RWPE1 (cell line): ENCODE measurements around the gene SORL1.

ENCODE experiments used
- CTCF ChIA-PET: fragments of 350-600 bp; sonication (Branson Sonifier 250); formaldehyde crosslinking; extraction: SDS; loops from one replicate; lab custom pipeline; 2021; lab: Yijun Ruan, JAX
- POLR2A ChIA-PET: fragments of 400-600 bp; formaldehyde crosslinking; extraction: SDS; loops from one replicate; lab custom pipeline; 2020; ENCODE audit warnings: antibody characterized with exemption; ENCODE audit not compliant: low non-redundant PET; lab: Yijun Ruan, JAX
- DNase-seq: peaks from one replicate; pipeline ENCODE4 v3.0.0; 2012; ENCODE audit warnings: low spot score
- H3K27ac ChIP-seq: fragments of 450-650 bp; 2 replicates; pipeline ENCODE4 v1.5.1; 2017
- TF ChIP-seq, protein P1 (sequence below): fragments of 450-650 bp; conservative IDR thresholded peaks from 2 replicates; pipeline ENCODE4 v1.5.1; 2017; ENCODE audit warnings: low read depth, mild to moderate bottlenecking

SORL1 gene

DNA sequence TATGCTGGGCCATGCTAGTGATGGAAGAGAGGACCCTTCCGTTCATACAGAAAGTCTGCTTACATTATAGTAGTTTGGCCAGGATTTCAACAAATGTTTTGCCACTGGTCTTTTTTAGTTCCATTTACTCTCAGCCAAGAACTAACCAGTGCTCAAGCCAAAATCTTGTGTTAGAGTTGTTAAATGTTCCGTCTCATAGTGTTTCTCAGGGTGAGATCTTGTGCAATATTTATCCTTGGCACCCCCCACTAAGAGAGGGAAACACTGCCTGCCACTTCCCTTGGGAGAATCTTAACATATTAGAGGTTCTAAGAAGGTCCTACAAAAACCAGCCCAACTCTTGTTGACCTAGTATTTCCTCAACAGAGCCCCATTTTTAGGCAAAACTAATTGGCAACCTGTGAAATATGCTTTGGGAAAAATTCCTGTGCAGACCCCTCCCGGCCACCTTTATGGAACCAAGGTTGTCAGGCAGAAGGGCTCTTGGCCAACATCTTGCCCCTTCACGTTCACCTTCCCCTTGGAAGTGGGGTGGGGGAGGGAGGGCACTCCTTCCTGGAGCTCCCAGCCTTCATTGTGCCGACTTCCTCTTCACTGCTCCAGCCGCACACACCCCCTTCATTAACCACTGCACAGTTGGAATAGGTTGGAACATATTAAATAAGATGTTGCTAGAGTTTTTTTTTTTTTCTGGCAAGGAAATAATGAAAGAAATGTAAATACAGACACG lies 173.8 kb downstream of the SORL1 start:
- H3K27ac ChIP-seq = peak overlapping the region; percentile 43
- CTCF ChIA-PET = no interaction called here
- TF ChIP-seq, protein P1, sequence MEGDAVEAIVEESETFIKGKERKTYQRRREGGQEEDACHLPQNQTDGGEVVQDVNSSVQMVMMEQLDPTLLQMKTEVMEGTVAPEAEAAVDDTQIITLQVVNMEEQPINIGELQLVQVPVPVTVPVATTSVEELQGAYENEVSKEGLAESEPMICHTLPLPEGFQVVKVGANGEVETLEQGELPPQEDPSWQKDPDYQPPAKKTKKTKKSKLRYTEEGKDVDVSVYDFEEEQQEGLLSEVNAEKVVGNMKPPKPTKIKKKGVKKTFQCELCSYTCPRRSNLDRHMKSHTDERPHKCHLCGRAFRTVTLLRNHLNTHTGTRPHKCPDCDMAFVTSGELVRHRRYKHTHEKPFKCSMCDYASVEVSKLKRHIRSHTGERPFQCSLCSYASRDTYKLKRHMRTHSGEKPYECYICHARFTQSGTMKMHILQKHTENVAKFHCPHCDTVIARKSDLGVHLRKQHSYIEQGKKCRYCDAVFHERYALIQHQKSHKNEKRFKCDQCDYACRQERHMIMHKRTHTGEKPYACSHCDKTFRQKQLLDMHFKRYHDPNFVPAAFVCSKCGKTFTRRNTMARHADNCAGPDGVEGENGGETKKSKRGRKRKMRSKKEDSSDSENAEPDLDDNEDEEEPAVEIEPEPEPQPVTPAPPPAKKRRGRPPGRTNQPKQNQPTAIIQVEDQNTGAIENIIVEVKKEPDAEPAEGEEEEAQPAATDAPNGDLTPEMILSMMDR = no peak
- POLR2A ChIA-PET = no interaction called here
- DNase-seq = no peak

DNA sequence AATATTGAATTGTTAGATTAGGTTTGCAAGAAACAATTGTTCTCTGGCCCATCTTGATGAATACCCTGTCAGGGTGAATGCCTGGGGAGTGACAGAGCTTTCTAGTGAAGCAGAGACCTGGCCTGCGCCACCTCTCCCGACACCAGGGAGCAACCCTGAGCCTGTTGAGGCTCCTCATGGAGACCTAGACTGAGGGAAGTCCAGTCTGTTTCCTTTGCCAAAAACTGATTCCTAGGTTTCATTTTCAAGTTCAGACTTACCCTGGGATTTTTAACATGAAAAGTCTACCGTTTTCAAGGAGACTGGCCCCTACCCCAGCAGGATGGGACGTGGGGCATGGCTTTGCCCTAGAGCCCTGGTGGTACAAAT lies 174.4 kb downstream of the SORL1 start:
- DNase-seq = no peak
- peak overlapping the region; percentile 43 for H3K27ac ChIP-seq
- TF ChIP-seq, protein P1 = no peak
- ChIA-PET POLR2A (no interaction called here), CTCF (interaction anchor here (0.6 kb wide), 1 partner anchor 174 kb away, joined by 4 read pairs; the partner anchor contains the start of gene SORL1-AS1)

DNA sequence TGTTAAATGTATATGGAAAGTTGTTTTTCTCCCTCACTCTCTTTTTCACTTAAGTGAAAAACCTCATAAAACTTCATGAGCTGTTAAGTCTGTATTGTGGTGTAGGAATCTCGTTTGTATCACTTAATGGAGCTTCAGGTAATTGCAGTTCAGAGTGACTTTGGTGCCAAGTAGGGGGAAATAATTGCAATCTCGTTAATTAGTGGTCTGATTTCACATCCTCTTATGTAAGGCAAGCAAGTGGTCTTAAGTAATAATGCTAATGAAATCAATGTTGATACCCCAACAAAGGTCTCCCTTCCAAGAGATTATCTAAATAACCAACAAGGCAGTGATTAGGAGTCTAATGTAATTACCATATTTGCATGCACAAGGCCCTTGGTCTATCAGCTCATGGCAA lies 174.9 kb downstream of the SORL1 start:
- no peak overlapping the region for H3K27ac ChIP-seq
- DNase-seq = no peak
- ChIA-PET POLR2A (no interaction called here), CTCF (interaction anchor here (0.6 to 1.0 kb wide), 3 partner anchors 10 to 206 kb away, joined by 3 to 4 read pairs (median 4); partner anchors contain the start of gene SORL1-AS1)
- TF ChIP-seq, protein P1 = no peak

DNA sequence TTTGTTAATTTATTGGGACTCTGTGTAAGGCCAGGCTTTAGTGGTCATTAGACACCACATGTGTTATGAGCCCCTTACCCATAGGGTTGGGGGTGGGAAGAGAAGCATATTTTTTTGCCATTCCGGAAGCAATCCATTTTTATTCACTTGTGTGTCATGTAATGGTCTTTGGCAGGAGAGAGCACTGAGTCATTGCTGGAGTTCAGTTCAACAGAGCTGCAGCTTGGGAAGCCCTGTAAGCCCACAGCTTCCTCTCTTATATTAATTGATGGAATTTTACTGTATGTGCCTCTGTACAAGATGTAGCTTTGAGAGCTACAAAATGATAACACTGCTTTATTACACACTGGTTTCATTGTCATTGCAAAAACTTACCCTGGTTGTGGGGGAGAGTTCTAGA lies 177.9 kb downstream of the SORL1 start:
- peak; percentile 64 for DNase-seq
- CTCF ChIA-PET = no interaction called here
- H3K27ac ChIP-seq = no peak overlapping the region
- POLR2A ChIA-PET = no interaction called here
- TF ChIP-seq, protein P1 = no peak

DNA sequence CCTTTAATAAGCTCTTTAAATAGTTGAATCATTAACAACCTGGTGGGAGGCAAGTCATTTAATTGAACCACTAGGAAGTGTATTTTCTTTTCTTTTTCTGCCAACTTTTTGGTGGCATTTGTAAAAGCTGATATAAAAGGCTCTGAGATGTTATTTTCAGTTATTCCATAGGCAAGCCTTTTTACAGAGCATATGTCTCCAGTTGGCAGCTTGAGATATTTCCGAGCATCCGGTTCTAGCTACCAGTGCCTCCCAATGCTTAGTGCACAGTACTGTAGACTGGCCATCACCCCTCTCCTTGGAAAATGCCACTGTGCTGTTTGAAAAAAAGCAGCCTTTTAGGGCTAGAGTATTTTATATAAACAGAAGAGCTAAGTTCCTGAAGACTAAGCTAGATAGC lies 179.3 kb downstream of the SORL1 start:
- TF ChIP-seq, protein P1 = no peak
- no peak for DNase-seq
- CTCF ChIA-PET = interaction anchor here (1.0 to 1.1 kb wide), 2 partner anchors 26 to 40 kb away, joined by 3 read pairs; no protein-coding TSS in a partner anchor
- POLR2A ChIA-PET = no interaction called here
- no peak overlapping the region for H3K27ac ChIP-seq

DNA sequence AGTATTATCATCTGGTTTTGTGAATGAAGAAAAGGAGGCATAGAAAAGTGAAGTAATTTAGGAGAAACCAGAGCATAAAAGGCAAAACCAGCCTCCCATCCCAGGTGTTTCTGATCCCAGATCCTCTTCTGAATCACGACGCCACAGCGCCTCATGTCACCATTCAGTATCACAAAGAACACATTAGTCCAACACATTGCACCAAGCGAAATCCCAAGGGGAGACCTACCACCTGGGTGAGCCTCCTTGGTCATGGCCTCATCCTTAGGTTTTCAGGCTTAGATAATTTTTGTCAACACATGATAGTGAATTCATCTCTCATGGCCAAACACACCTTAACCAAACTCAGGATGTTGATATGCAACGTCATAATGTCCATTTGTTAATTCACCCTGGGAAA lies 182.2 kb downstream of the SORL1 start:
- ChIA-PET CTCF (no interaction called here), POLR2A (no interaction called here)
- TF ChIP-seq, protein P1 = no peak
- H3K27ac ChIP-seq = no peak overlapping the region
- no peak for DNase-seq
